Erythroblast (primary cell): ENCODE data around the gene USP25.

Experiments used
- GATA1 ChIP-seq: IDR thresholded peaks from 2 replicates; pipeline ENCODE4 v1.6.1; 2011; ENCODE audit warnings: low read depth, mild to moderate bottlenecking, control low read depth, low read length, moderate library complexity
- POLR2A ChIP-seq: IDR thresholded peaks from 2 replicates; pipeline ENCODE4 v1.6.1; 2011; ENCODE audit warnings: mild to moderate bottlenecking, low read length

GRCh38 chr21:15837645-15838044 lies 107.9 kb downstream of the USP25 start:
- TF ChIP-seq POLR2A: no peak
- TF ChIP-seq GATA1: no peak
